H1 (cell line): ENCODE data around the gene RHOBTB1. TPM values are rescaled to one million over a fixed set of nuclear protein-coding genes. Genes with fewer than 3 reads are reported as not detected.

Experiments used
- CTCF ChIA-PET: fragments of 300-600 bp; sonication (Branson Sonifier 250); formaldehyde crosslinking; loops from one replicate; lab custom pipeline; 2021; ENCODE audit not compliant: partially characterized antibody; lab: Charles Lee
- POLR2A ChIA-PET: fragments of 300-600 bp; sonication (Branson Sonifier 250); formaldehyde crosslinking; loops from one replicate; lab custom pipeline; 2021; ENCODE audit warnings: inconsistent platforms; ENCODE audit not compliant: partially characterized antibody; lab: Charles Lee
- DNase-seq, 2 experiments: peaks; one replicate each; pipeline versions ENCODE4 v3.0.0 to v3.0.0-alpha.2; 2010 to 2022; ENCODE audit warnings: low spot score in 2 of 2, low read depth in 1 of 2, mixed read lengths in 1 of 2
- FAIRE-seq: peaks from 2 replicates; lab custom pipeline; 2011; peaks lifted over from hg19 to GRCh38; lab: Jason Lieb, UNC
- H2AFZ ChIP-seq: 2 replicates; pipeline ENCODE4 v1.8.1; 2012; ENCODE audit warnings: low read length, inconsistent platforms
- H2AK5ac ChIP-seq: 2 replicates; pipeline ENCODE4 v1.6.1; 2013; ENCODE audit warnings: low read depth, low read length
- H2BK120ac ChIP-seq: replicated peaks from 2 replicates; pipeline ENCODE3; 2013; ENCODE audit warnings: low read depth, low read length, inconsistent platforms
- H2BK12ac ChIP-seq: 2 replicates; pipeline ENCODE4 v1.6.1; 2013; ENCODE audit warnings: low read depth, low read length
- H2BK15ac ChIP-seq: 2 replicates; pipeline ENCODE4 v1.6.1; 2013; ENCODE audit warnings: low read length
- H2BK20ac ChIP-seq: 2 replicates; pipeline ENCODE4 v1.6.1; 2013; ENCODE audit warnings: low read length
- H2BK5ac ChIP-seq: 2 replicates; pipeline ENCODE4 v1.6.1; 2013; ENCODE audit warnings: low read depth, low read length
- H3K14ac ChIP-seq: 2 replicates; pipeline ENCODE4 v1.6.1; 2013; ENCODE audit warnings: inconsistent platforms; ENCODE audit not compliant: insufficient read length
- H3K18ac ChIP-seq: 2 replicates; pipeline ENCODE4 v1.6.1; 2013; ENCODE audit warnings: low read length; ENCODE audit errors: extremely low read depth
- H3K23ac ChIP-seq: 2 replicates; pipeline ENCODE4 v1.6.1; 2013; ENCODE audit warnings: inconsistent platforms; ENCODE audit not compliant: insufficient read length
- H3K23me2 ChIP-seq: 2 replicates; pipeline ENCODE4 v1.6.1; 2013; ENCODE audit warnings: low read depth, low read length
- H3K27ac ChIP-seq: 2 replicates; pipeline ENCODE4 v1.6.1; 2011; ENCODE audit warnings: low read depth, low read length, inconsistent platforms
- H3K27me3 ChIP-seq, 4 experiments: replicated peaks in 1 of 4; 1 replicate in 1 of 4; 2 replicates in 3 of 4; pipeline versions ENCODE4 v1.6.1 to v1.8.1; 2011 to 2013; ENCODE audit warnings: low read length in 3 of 4, mild to moderate bottlenecking in 3 of 4, inconsistent platforms in 2 of 4, mixed read lengths in 2 of 4, moderate library complexity in 1 of 4; ENCODE audit not compliant: control insufficient read depth in 3 of 4, insufficient read depth in 3 of 4; ENCODE audit errors: extremely low read depth in 1 of 4
- H3K36me3 ChIP-seq, 4 experiments: 2 replicates each; pipeline versions ENCODE4 v1.6.1 to v1.8.1; 2011 to 2013; ENCODE audit warnings: mild to moderate bottlenecking in 4 of 4, low read length in 3 of 4, moderate library complexity in 2 of 4, control low read depth in 1 of 4, inconsistent platforms in 1 of 4; ENCODE audit not compliant: insufficient read depth in 4 of 4, control insufficient read depth in 2 of 4
- H3K4ac ChIP-seq: replicated peaks from 2 replicates; pipeline ENCODE3; 2013; ENCODE audit warnings: low read length, low read depth, mixed read lengths, inconsistent platforms; ENCODE audit not compliant: insufficient read length
- H3K4me1 ChIP-seq, 4 experiments: replicated peaks in 1 of 4; 1 replicate in 1 of 4; 2 replicates in 3 of 4; pipeline versions ENCODE4 v1.6.1 to v1.8.1; 2011 to 2013; ENCODE audit warnings: low read length in 3 of 4, inconsistent platforms in 2 of 4, mixed read lengths in 1 of 4; ENCODE audit not compliant: insufficient read depth in 4 of 4, control insufficient read depth in 3 of 4
- H3K4me2 ChIP-seq, 2 experiments: 2 replicates each; pipeline versions ENCODE4 v1.6.1 to v1.8.1; 2011 to 2013; ENCODE audit warnings: low read depth in 2 of 2, low read length in 2 of 2, control low read depth in 1 of 2, inconsistent platforms in 1 of 2, mild to moderate bottlenecking in 1 of 2; ENCODE audit not compliant: insufficient read depth in 1 of 2
- H3K4me3 ChIP-seq, 4 experiments: fragments of 200-600, 300-600 bp in 1 of 4; sonication (generic), shearing (Covaris generic), sonication (Bioruptor Twin) in 1 of 4; 2 replicates each; pipeline versions ENCODE4 v1.5.1 to v1.8.1; 2011 to 2016; ENCODE audit warnings: low read length in 4 of 4, low read depth in 3 of 4, control low read depth in 2 of 4, inconsistent platforms in 2 of 4, mild to moderate bottlenecking in 2 of 4, mixed read lengths in 1 of 4, moderate library complexity in 1 of 4; ENCODE audit not compliant: insufficient read depth in 2 of 4; ENCODE audit errors: extremely low read depth in 1 of 4
- H3K56ac ChIP-seq: replicated peaks from 2 replicates; pipeline ENCODE3; 2013; ENCODE audit warnings: low read depth, mild to moderate bottlenecking, mixed read lengths, low read length, inconsistent platforms; ENCODE audit not compliant: insufficient read length
- H3K79me1 ChIP-seq: 2 replicates; pipeline ENCODE4 v1.6.1; 2013; ENCODE audit warnings: low read depth, low read length, control low read depth
- H3K79me2 ChIP-seq, 2 experiments: 2 replicates each; pipeline versions ENCODE4 v1.6.1 to v1.8.1; 2012 to 2013; ENCODE audit warnings: low read length in 2 of 2, mild to moderate bottlenecking in 2 of 2, inconsistent platforms in 1 of 2; ENCODE audit not compliant: insufficient read depth in 2 of 2, control insufficient read depth in 1 of 2
- H3K9ac ChIP-seq, 4 experiments: replicated peaks in 1 of 4; 1 replicate in 1 of 4; 2 replicates in 3 of 4; pipeline versions ENCODE4 v1.6.1 to v1.8.1; 2011 to 2013; ENCODE audit warnings: low read depth in 3 of 4, low read length in 3 of 4, control low read depth in 2 of 4, mild to moderate bottlenecking in 2 of 4, moderate library complexity in 2 of 4, inconsistent platforms in 1 of 4; ENCODE audit errors: extremely low read depth in 1 of 4
- H3K9me3 ChIP-seq, 2 experiments: 2 replicates each; pipeline versions ENCODE4 v1.6.1 to v1.8.1; 2012 to 2013; ENCODE audit warnings: mild to moderate bottlenecking in 2 of 2, moderate library complexity in 2 of 2, control low read depth in 1 of 2, inconsistent platforms in 1 of 2, low read depth in 1 of 2, low read length in 1 of 2, mixed read lengths in 1 of 2; ENCODE audit not compliant: insufficient read depth in 2 of 2
- H4K20me1 ChIP-seq, 2 experiments: replicated peaks in 1 of 2; 2 replicates each; pipeline versions ENCODE3 to v1.8.1; 2011 to 2013; ENCODE audit warnings: inconsistent platforms in 2 of 2, low read length in 2 of 2, mild to moderate bottlenecking in 1 of 2; ENCODE audit not compliant: insufficient read depth in 2 of 2, control insufficient read depth in 1 of 2
- H4K5ac ChIP-seq: 2 replicates; pipeline ENCODE4 v1.6.1; 2013; ENCODE audit warnings: low read length, low read depth, mixed read lengths, inconsistent platforms; ENCODE audit not compliant: insufficient read length
- H4K8ac ChIP-seq: 2 replicates; pipeline ENCODE4 v1.8.0; 2013; ENCODE audit warnings: mild to moderate bottlenecking, moderate library complexity, low read length, inconsistent platforms; ENCODE audit not compliant: insufficient read depth; ENCODE audit errors: extremely low read depth
- H4K91ac ChIP-seq: replicated peaks from 2 replicates; pipeline ENCODE3; 2013; ENCODE audit warnings: low read length, mixed read lengths, inconsistent platforms; ENCODE audit not compliant: insufficient read length
- CREB1 ChIP-seq: IDR thresholded peaks from 2 replicates; pipeline ENCODE4 v1.6.1; 2012; ENCODE audit warnings: inconsistent platforms
- KDM4A ChIP-seq: IDR thresholded peaks from one replicate; pipeline ENCODE4 v1.7.1; 2012; ENCODE audit warnings: low read depth, mild to moderate bottlenecking, moderate library complexity, low read length, inconsistent platforms; ENCODE audit not compliant: severe bottlenecking
- SIRT6 ChIP-seq: IDR thresholded peaks from one replicate; pipeline ENCODE4 v1.7.1; 2012; ENCODE audit warnings: low read length, inconsistent platforms
- SIX5 ChIP-seq: IDR thresholded peaks from 2 replicates; pipeline ENCODE4 v1.6.1; 2011; ENCODE audit warnings: mild to moderate bottlenecking, low read depth, low read length
- SP4 ChIP-seq: IDR thresholded peaks from 2 replicates; pipeline ENCODE4 v1.6.1; 2012; ENCODE audit warnings: low read length, inconsistent platforms
- WGBS, 2 experiments: shearing (Covaris generic) in 1 of 2; methylation state at CpG; one replicate each; pipeline versions ENCODE4 v1.1.6 to v1.1.7; 2013 to 2015; ENCODE audit warnings: low lambda C conversion rate in 2 of 2, mixed read lengths in 2 of 2, inconsistent platforms in 1 of 2, low coverage in 1 of 2, missing lambda C conversion rate in 1 of 2; ENCODE audit not compliant: insufficient replicate concordance in 2 of 2, insufficient coverage in 1 of 2, insufficient read length in 1 of 2; ENCODE audit errors: extremely low coverage in 1 of 2, missing lambda C conversion rate in 1 of 2; 5-methylcytosine and 5-hydroxymethylcytosine counted together
- polyA plus RNA-seq, 7 experiments: library from polyadenylated mRNA; depleted of rRNA in 3 of 7; stranded (reverse) in 5 of 7; unstranded in 2 of 7; fragments of >200 nt in 5 of 7; fragments of 200-250 nt in 2 of 7; gene quantifications; 1 replicate in 5 of 7; 2 replicates in 1 of 7; 4 replicates in 1 of 7; pipeline versions ENCODE4 v1.2.1 to v1.2.3, GENCODE V29; 2011 to 2013; ENCODE audit warnings: missing spikeins in 2 of 7, mixed read lengths in 2 of 7
- total RNA-seq: library from RNA; stranded (reverse); fragmentation: NEBNext Ultra II Directional; extraction: Animal tissue kit (Norgen Biotek cat#: 25700); gene quantifications from 2 replicates; pipeline ENCODE4 v1.2.1, GENCODE V29; 2021
- TF ChIP-seq, protein P1 (sequence below): IDR thresholded peaks from 2 replicates; pipeline ENCODE4 v1.6.1; 2012; ENCODE audit warnings: inconsistent platforms
- TF ChIP-seq, protein P2 (sequence below), 3 experiments: IDR thresholded peaks; 1 replicate in 2 of 3; 2 replicates in 1 of 3; pipeline versions ENCODE4 v1.5.1 to v1.6.1; 2011; ENCODE audit warnings: low read length in 3 of 3, mild to moderate bottlenecking in 3 of 3, inconsistent platforms in 2 of 3, low read depth in 1 of 3, moderate library complexity in 1 of 3; ENCODE audit not compliant: insufficient read depth in 1 of 3; ENCODE audit errors: control extremely low read depth in 1 of 3

Gene RHOBTB1
- total and polyA plus RNA-seq, 2 of the 8 experiments (the other 6 are each of a cell fraction or from before 2014, with no cell fraction given) = 6.1 to 7.4 TPM

DNA sequence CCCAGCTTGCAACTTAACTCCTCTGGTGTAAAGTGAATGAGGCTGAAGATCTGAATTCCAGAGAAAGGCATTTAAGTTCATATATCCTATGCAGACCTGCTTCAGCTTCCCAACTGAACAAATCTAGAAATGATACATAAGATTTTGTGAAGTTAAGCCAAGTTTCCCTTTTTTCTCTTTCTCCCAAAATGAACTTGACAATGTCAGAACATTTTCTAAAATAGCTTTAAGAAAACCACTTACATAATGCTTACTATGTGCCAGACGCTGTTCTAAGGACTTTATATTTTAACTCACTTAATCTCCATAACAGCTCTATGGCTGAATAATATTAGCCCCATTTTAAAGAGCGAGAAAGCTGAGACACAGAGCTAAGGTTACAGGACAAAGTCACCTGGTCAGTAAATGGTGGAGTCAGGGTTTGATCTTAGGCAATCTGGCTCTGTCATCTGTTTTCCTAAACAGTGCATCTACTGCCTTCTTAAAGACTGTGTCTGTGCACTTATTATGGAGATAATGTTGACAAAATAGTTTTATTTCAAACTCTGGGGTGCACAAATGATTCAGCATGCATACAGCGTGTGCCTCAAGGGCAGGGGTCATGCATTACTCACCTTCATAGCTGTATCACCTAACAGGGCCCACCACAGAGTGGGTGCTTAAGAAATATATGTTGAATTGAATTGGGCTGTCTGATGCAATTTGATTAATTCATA is 66.8 kb downstream of the RHOBTB1 start:
- Histone ChIP-seq H3K27ac (no peak overlapping the region), H4K5ac (no peak overlapping the region), H3K23ac (no peak overlapping the region), H4K91ac (no peak overlapping the region), H3K23me2 (no peaks in the 10 kb centered on the region), H3K4me2 (no peak overlapping the region), H4K20me1 (no peaks in the 10 kb centered on the region), H3K4me1 (peaks cover 0 to 2% (median 0%) of the 10 kb centered on the region in 4 experiments; a peak in 1 of 7 replicates), H2BK120ac (no peak overlapping the region), H3K79me1 (no peaks in the 10 kb centered on the region), H3K27me3 (no peaks in the 10 kb centered on the region), H3K18ac (no peak overlapping the region), H2AFZ (no peak overlapping the region), H2BK20ac (no peak overlapping the region), H3K9me3 (no peaks in the 10 kb centered on the region), H2BK15ac (no peak overlapping the region), H3K4me3 (no peak overlapping the region), H2BK5ac (no peak overlapping the region), H3K36me3 (no peaks in the 10 kb centered on the region), H2AK5ac (no peak overlapping the region), H2BK12ac (no peak overlapping the region), H3K14ac (no peak overlapping the region), H4K8ac (no peak overlapping the region), H3K4ac (no peak overlapping the region), H3K9ac (no peak overlapping the region), H3K56ac (no peak overlapping the region), H3K79me2 (no peaks in the 10 kb centered on the region)
- ChIA-PET POLR2A (no interaction called here), CTCF (interaction anchor here (0.9 to 1.3 kb wide), 2 partner anchors 58 to 59 kb away, joined by 3 read pairs; no protein-coding TSS in a partner anchor)
- WGBS, 2 experiments = 83% methylated on average over 3 of the region's 3 CpGs; no CpG with 5 or more reads in 1 of the 2 experiments
- TF ChIP-seq CREB1 (no peak), KDM4A (no peak), SIX5 (no peak), SIRT6 (no peak), SP4 (no peak)
- TF ChIP-seq, protein P1, sequence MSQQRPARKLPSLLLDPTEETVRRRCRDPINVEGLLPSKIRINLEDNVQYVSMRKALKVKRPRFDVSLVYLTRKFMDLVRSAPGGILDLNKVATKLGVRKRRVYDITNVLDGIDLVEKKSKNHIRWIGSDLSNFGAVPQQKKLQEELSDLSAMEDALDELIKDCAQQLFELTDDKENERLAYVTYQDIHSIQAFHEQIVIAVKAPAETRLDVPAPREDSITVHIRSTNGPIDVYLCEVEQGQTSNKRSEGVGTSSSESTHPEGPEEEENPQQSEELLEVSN = no peak
- TF ChIP-seq, protein P2, sequence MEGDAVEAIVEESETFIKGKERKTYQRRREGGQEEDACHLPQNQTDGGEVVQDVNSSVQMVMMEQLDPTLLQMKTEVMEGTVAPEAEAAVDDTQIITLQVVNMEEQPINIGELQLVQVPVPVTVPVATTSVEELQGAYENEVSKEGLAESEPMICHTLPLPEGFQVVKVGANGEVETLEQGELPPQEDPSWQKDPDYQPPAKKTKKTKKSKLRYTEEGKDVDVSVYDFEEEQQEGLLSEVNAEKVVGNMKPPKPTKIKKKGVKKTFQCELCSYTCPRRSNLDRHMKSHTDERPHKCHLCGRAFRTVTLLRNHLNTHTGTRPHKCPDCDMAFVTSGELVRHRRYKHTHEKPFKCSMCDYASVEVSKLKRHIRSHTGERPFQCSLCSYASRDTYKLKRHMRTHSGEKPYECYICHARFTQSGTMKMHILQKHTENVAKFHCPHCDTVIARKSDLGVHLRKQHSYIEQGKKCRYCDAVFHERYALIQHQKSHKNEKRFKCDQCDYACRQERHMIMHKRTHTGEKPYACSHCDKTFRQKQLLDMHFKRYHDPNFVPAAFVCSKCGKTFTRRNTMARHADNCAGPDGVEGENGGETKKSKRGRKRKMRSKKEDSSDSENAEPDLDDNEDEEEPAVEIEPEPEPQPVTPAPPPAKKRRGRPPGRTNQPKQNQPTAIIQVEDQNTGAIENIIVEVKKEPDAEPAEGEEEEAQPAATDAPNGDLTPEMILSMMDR (IDR thresholded peaks at IDR 0.05; ENCODE audit: control extremely low read depth in 1 of 3, insufficient read depth in 1 of 3, low read depth in 1 of 3, low read length in 3 of 3) = no peak
- DNase-seq = no peak
- FAIRE-seq = no peak
